ENCODE data around the gene CD247.

CD247 gene

DNA sequence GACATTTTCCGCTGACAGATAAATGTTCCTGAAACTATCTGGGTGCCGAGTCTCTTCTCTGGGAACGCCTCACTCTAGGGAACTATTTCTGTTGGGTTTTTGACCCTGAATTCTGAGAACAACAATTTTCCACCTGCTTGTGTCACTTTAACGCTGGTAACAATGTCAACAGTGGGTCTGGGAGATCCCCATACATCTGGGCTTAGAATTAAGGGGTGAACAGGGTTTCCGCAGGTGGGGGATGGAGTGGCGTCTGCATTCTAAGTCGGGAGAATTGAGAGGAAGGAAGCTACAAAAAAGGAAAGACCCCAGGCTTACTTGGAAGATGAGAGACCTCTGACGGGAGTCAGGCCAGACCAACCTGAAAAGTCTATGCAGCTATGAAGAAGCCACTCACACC lies 8.7 kb downstream of the CD247 start:
- DNase-seq, result no peak
- Histone ChIP-seq H3K4me3 (ENCODE audit: low read length) (no peak overlapping the region), H3K4me1 (ENCODE audit: low read length) (no peaks in the 10 kb centered on the region), H4K20me1 (ENCODE audit: insufficient read depth, low read length) (no peaks in the 10 kb centered on the region), H3K9me2 (replicated peaks; ENCODE audit: insufficient read depth, low read length) (no peaks in the 10 kb centered on the region), H3K27me3 (replicated peaks; ENCODE audit: insufficient read depth, low read length) (no peaks in the 10 kb centered on the region), H3K36me3 (replicated peaks; ENCODE audit: insufficient read depth, low read length) (no peaks in the 10 kb centered on the region), H2AFZ (ENCODE audit: low read length) (no peak overlapping the region), H3K9me3 (replicated peaks; ENCODE audit: insufficient read depth, low read length) (no peaks in the 10 kb centered on the region), H3K79me2 (ENCODE audit: low read length) (no peaks in the 10 kb centered on the region), H3F3A (ENCODE audit: insufficient read depth, low read length) (no peaks in the 10 kb centered on the region), H3K9ac (ENCODE audit: low read length) (no peak overlapping the region), H3K4me2 (ENCODE audit: low read depth, low read length) (no peak overlapping the region), H3K27ac (ENCODE audit: low read length) (no peak overlapping the region)
- TF ChIP-seq EZH2phosphoT487 (IDR thresholded peaks at IDR 0.05; ENCODE audit: low read length), result no peak
- TF ChIP-seq, protein P1, sequence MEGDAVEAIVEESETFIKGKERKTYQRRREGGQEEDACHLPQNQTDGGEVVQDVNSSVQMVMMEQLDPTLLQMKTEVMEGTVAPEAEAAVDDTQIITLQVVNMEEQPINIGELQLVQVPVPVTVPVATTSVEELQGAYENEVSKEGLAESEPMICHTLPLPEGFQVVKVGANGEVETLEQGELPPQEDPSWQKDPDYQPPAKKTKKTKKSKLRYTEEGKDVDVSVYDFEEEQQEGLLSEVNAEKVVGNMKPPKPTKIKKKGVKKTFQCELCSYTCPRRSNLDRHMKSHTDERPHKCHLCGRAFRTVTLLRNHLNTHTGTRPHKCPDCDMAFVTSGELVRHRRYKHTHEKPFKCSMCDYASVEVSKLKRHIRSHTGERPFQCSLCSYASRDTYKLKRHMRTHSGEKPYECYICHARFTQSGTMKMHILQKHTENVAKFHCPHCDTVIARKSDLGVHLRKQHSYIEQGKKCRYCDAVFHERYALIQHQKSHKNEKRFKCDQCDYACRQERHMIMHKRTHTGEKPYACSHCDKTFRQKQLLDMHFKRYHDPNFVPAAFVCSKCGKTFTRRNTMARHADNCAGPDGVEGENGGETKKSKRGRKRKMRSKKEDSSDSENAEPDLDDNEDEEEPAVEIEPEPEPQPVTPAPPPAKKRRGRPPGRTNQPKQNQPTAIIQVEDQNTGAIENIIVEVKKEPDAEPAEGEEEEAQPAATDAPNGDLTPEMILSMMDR (IDR thresholded peaks at IDR 0.05; ENCODE audit: low read length), result no peak

- Histone ChIP-seq H2AFZ (ENCODE audit: low read length) (no peak overlapping the region), H3K4me2 (ENCODE audit: low read depth, low read length) (no peak overlapping the region), H3K9me3 (replicated peaks; ENCODE audit: insufficient read depth, low read length) (no peaks in the 10 kb centered on the region), H3K27ac (ENCODE audit: low read length) (no peak overlapping the region), H3K9ac (ENCODE audit: low read length) (no peak overlapping the region), H3K4me1 (ENCODE audit: low read length) (no peaks in the 10 kb centered on the region), H3K9me2 (replicated peaks; ENCODE audit: insufficient read depth, low read length) (no peaks in the 10 kb centered on the region), H3K4me3 (ENCODE audit: low read length) (no peak overlapping the region), H3K27me3 (replicated peaks; ENCODE audit: insufficient read depth, low read length) (no peaks in the 10 kb centered on the region), H3K79me2 (ENCODE audit: low read length) (no peaks in the 10 kb centered on the region), H3K36me3 (replicated peaks; ENCODE audit: insufficient read depth, low read length) (no peaks in the 10 kb centered on the region), H3F3A (ENCODE audit: insufficient read depth, low read length) (no peaks in the 10 kb centered on the region), H4K20me1 (ENCODE audit: insufficient read depth, low read length) (no peaks in the 10 kb centered on the region)
- no peak for TF ChIP-seq EZH2 (optimal IDR thresholded peaks at IDR 0.05; ENCODE audit: low read depth, low read length)
- TF ChIP-seq, protein P1 (IDR thresholded peaks at IDR 0.05; ENCODE audit: low read length), result no peak
- no peak for TF ChIP-seq EZH2phosphoT487 (IDR thresholded peaks at IDR 0.05; ENCODE audit: low read length)
- DNase-seq, result no peak
Observed at GRCh38 chr1:167507719-167508118, 10.6 kb downstream of the CD247 start.

DNA sequence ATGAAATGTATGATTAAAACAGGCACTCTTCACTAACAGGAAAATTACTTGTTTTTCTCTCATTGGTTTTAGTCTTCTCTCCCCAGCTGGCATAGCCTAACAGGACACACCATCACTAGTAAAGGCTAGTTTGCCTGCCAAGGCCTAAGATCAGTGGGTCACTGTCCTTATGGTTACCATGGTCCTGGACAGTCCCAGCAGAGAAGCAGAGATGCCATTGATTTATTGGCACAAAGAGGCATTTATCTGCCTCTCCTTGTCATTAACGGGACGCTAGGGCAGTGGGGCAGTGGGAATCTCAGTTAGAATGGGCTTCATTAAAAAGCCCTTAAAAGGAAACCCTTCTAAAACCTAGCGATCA lies 13.9 kb downstream of the CD247 start:
- Histone ChIP-seq H3K9me3 (replicated peaks; ENCODE audit: insufficient read depth, low read length) (no peaks in the 10 kb centered on the region), H3F3A (ENCODE audit: insufficient read depth, low read length) (peaks cover 10% of the 10 kb centered on the region), H3K79me2 (ENCODE audit: low read length) (no peaks in the 10 kb centered on the region), H3K9me2 (replicated peaks; ENCODE audit: insufficient read depth, low read length) (no peaks in the 10 kb centered on the region), H2AFZ (ENCODE audit: low read length) (no peak overlapping the region), H3K9ac (ENCODE audit: low read length) (no peak overlapping the region), H4K20me1 (ENCODE audit: insufficient read depth, low read length) (no peaks in the 10 kb centered on the region), H3K27ac (ENCODE audit: low read length) (no peak overlapping the region), H3K36me3 (replicated peaks; ENCODE audit: insufficient read depth, low read length) (no peaks in the 10 kb centered on the region), H3K4me1 (ENCODE audit: low read length) (peaks cover 14% of the 10 kb centered on the region), H3K4me3 (ENCODE audit: low read length) (no peak overlapping the region), H3K4me2 (ENCODE audit: low read depth, low read length) (no peak overlapping the region), H3K27me3 (replicated peaks; ENCODE audit: insufficient read depth, low read length) (no peaks in the 10 kb centered on the region)
- TF ChIP-seq, protein P1 (IDR thresholded peaks at IDR 0.05; ENCODE audit: low read length), result no peak
- no peak for TF ChIP-seq EZH2phosphoT487 (IDR thresholded peaks at IDR 0.05; ENCODE audit: low read length)
- no peak for DNase-seq
